ENCODE data around the gene DISP3. TPM values are rescaled to one million over a fixed set of nuclear protein-coding genes. Genes with fewer than 3 reads are reported as not detected.
A peak's percentile ranks its signal among the peaks of the same experiment; 100 is the strongest.

The DISP3 gene
- total and polyA plus RNA-seq, 9 of the 15 experiments (the other 6 are each of a cell fraction or from before 2014, with no cell fraction given): 0.03 to 0.19 (median 0.15) TPM; not detected in 5

- TF ChIP-seq HNRNPUL1 (IDR thresholded peaks at IDR 0.05; ENCODE audit: low read length) (no peak), HDAC8 (tag; IDR thresholded peaks at IDR 0.05) (no peak), USF2 (CRISPR knock-in tag; IDR thresholded peaks at IDR 0.05) (peak; percentile 66), USF1 (CRISPR knock-in tag; IDR thresholded peaks at IDR 0.05) (peak; percentile 79), ZFP36 (IDR thresholded peaks at IDR 0.05; ENCODE audit: low read depth, low read length, partially characterized antibody) (peak; percentile 59), RBM25 (IDR thresholded peaks at IDR 0.05; ENCODE audit: low read depth, low read length, severe bottlenecking) (peak; percentile 54), KDM5B (IDR thresholded peaks at IDR 0.05; ENCODE audit: insufficient replicate concordance, low read depth, low read length) (no peak), BRD4 (IDR thresholded peaks at IDR 0.05) (no peak), CBX1 (IDR thresholded peaks at IDR 0.05; ENCODE audit: low read depth) (no peak)
Observed at GRCh38 chr1:11566042-11566850, 87.3 kb downstream of the DISP3 start (continued).
